Smooth muscle cell (in vitro differentiated cells): Measurements from ENCODE around the gene LMO4. TPM values are rescaled to one million over a fixed set of nuclear protein-coding genes. Genes with fewer than 3 reads are reported as not detected.

Source experiments
- DNase-seq: peaks from one replicate; lab custom pipeline; 2025; ENCODE audit not compliant: unreplicated experiment; lab: John Stamatoyannopoulos, UW
- H2AFZ ChIP-seq: fragments of 200-600 bp; sonication (generic); 2 replicates; pipeline ENCODE4 v1.6.0; 2016; ENCODE audit warnings: antibody characterized with exemption, low read depth, mild to moderate bottlenecking
- H3F3A ChIP-seq: fragments of 200-600 bp; sonication (generic); 2 replicates; pipeline ENCODE4 v1.6.0; 2017; ENCODE audit warnings: antibody characterized with exemption, low read depth
- H3K27ac ChIP-seq: fragments of 200-600 bp; sonication (generic); 2 replicates; pipeline ENCODE4 v1.5.1; 2016; ENCODE audit warnings: low read depth, mild to moderate bottlenecking
- H3K27me3 ChIP-seq: fragments of 200-600 bp; sonication (generic); 2 replicates; pipeline ENCODE4 v1.6.1; 2016; ENCODE audit warnings: low read depth, mild to moderate bottlenecking
- H3K36me3 ChIP-seq: fragments of 200-600 bp; sonication (generic); 2 replicates; pipeline ENCODE4 v1.5.1; 2016; ENCODE audit warnings: low read depth
- H3K4me1 ChIP-seq: fragments of 200-600 bp; sonication (generic); 2 replicates; pipeline ENCODE4 v1.5.1; 2016; ENCODE audit warnings: low read depth
- H3K4me2 ChIP-seq: fragments of 200-600 bp; sonication (generic); 2 replicates; pipeline ENCODE4 v1.6.0; 2016; ENCODE audit warnings: mild to moderate bottlenecking
- H3K4me3 ChIP-seq: fragments of 200-600 bp; sonication (generic); 2 replicates; pipeline ENCODE4 v1.5.1; 2016; ENCODE audit warnings: mild to moderate bottlenecking
- H3K79me2 ChIP-seq: fragments of 200-600 bp; sonication (generic); 2 replicates; pipeline ENCODE4 v1.6.0; 2016; ENCODE audit warnings: low read depth, mild to moderate bottlenecking
- H3K9ac ChIP-seq: fragments of 200-600 bp; sonication (generic); 2 replicates; pipeline ENCODE4 v1.6.0; 2016; ENCODE audit warnings: low read depth
- H3K9me3 ChIP-seq: fragments of 200-600 bp; sonication (generic); replicated peaks from 2 replicates; pipeline ENCODE4 v1.5.1; 2016; ENCODE audit warnings: low read depth
- H4K20me1 ChIP-seq: fragments of 200-600 bp; sonication (generic); 2 replicates; pipeline ENCODE4 v1.6.0; 2016; ENCODE audit warnings: low read depth
- WGBS: methylation state at CpG from one replicate; pipeline ENCODE4 v1.1.7; 2016; ENCODE audit warnings: low lambda C conversion rate; 5-methylcytosine and 5-hydroxymethylcytosine counted together
- polyA plus RNA-seq: library from polyadenylated mRNA; unstranded; fragments of >200 nt; fragmentation: Nextera tagmentation; extraction: Ambion mirVana; gene quantifications from 2 replicates; pipeline ENCODE4 v1.2.1, GENCODE V29; 2016
- total RNA-seq: library from RNA; depleted of rRNA; stranded (reverse); fragments of >200 nt; gene quantifications from 2 replicates; pipeline ENCODE4 v1.2.3, GENCODE V29; 2014
- TF ChIP-seq, protein P1 (sequence below): fragments of 200-600 bp; sonication (generic); IDR thresholded peaks from 2 replicates; pipeline ENCODE4 v1.5.1; 2017; ENCODE audit warnings: borderline replicate concordance, mild to moderate bottlenecking, antibody characterized with exemption; ENCODE audit not compliant: insufficient read depth, poor library complexity, severe bottlenecking

Gene LMO4
- total and polyA plus RNA-seq, 2 experiments from 2014 or later, result 54.2 to 140 TPM

DNA sequence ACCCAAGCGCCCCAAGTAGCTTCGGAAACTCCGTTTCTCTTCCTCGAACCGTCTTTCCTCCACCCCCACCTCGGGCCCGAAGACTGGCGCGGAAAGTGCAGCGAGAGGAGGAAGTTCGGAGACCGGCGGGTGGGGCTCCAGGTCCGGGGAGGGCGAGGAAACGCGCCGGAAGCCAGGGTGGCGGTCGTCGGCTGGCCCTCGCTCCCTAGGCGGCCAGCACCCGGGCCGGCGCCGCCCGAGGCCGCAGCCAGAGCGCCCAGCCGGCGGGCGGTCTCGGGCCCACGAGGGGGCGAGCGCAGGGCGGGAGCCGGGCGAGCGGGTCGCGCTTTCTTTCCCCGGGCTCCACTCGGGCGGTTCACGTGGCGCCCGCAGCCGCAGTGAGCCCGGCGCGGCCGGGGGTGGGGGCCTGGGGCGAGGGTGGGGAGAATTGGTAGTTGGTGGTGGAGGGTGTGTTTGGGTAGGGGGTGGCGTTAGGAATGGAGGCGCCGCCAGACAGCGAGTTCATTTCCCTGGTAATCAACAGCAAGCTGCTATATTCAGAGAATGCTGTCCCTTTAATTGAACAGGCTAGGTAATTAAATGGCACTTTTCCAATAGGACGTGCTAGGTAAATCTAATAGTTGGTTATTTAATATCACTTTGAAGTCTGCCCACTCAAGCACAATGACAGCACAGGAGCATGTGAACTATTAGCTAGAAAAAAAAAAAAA is 6.7 kb downstream of the LMO4 start:
- H3K27ac ChIP-seq, result peak overlapping the region; percentile 74
- peak overlapping the region; percentile 87 for H3K4me2 ChIP-seq
- 2% methylated on average over 36 of the region's 60 CpGs for WGBS
- H4K20me1 ChIP-seq, result peaks cover 81% of the 10 kb centered on the region
- no peak for DNase-seq
- H3K9ac ChIP-seq, result peak overlapping the region; percentile 85
- H3K27me3 ChIP-seq, result no peaks in the 10 kb centered on the region
- peaks cover 91% of the 10 kb centered on the region for H3K79me2 ChIP-seq
- peaks cover 6% of the 10 kb centered on the region for H3F3A ChIP-seq
- no peaks in the 10 kb centered on the region for H3K9me3 ChIP-seq
- peak overlapping the region; percentile 58 for H2AFZ ChIP-seq
- H3K4me1 ChIP-seq, result peaks cover 60% of the 10 kb centered on the region
- H3K36me3 ChIP-seq, result peaks cover 7% of the 10 kb centered on the region
- TF ChIP-seq, protein P1, sequence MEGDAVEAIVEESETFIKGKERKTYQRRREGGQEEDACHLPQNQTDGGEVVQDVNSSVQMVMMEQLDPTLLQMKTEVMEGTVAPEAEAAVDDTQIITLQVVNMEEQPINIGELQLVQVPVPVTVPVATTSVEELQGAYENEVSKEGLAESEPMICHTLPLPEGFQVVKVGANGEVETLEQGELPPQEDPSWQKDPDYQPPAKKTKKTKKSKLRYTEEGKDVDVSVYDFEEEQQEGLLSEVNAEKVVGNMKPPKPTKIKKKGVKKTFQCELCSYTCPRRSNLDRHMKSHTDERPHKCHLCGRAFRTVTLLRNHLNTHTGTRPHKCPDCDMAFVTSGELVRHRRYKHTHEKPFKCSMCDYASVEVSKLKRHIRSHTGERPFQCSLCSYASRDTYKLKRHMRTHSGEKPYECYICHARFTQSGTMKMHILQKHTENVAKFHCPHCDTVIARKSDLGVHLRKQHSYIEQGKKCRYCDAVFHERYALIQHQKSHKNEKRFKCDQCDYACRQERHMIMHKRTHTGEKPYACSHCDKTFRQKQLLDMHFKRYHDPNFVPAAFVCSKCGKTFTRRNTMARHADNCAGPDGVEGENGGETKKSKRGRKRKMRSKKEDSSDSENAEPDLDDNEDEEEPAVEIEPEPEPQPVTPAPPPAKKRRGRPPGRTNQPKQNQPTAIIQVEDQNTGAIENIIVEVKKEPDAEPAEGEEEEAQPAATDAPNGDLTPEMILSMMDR, result peak; percentile 33
- peak overlapping the region; percentile 96 for H3K4me3 ChIP-seq

DNA sequence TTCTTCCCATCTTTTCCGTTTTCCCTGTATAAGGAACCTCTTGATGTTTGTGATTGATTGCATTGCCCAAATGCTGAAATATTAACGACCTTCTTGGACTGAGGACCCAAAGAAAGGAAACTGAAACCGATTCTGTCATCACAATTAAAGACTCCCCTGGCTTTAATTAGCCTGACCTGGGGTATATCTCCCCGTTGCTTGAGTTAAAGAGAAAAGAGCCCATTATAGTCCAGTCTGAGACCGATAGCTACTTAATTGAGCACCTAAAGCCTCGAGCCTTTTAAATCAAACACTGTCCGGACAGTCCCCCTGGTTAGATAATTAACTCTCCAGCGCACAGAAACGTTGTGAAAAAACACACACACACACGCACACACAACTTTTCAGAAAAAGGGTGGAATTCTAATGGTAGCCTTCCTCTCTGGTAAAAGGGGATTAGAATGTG is 8.0 kb downstream of the LMO4 start:
- peaks cover 86% of the 10 kb centered on the region for H3K79me2 ChIP-seq
- H4K20me1 ChIP-seq, result peaks cover 90% of the 10 kb centered on the region
- H3K4me3 ChIP-seq, result peak overlapping the region; percentile 96
- TF ChIP-seq, protein P1, result no peak
- H3K9ac ChIP-seq, result peak overlapping the region; percentile 15
- H3K4me1 ChIP-seq, result peaks cover 60% of the 10 kb centered on the region
- H3K4me2 ChIP-seq, result peak overlapping the region; percentile 87
- peaks cover 6% of the 10 kb centered on the region for H3F3A ChIP-seq
- no peak for DNase-seq
- H3K27ac ChIP-seq, result peak overlapping the region; percentile 74
- H3K27me3 ChIP-seq, result no peaks in the 10 kb centered on the region
- H3K9me3 ChIP-seq, result no peaks in the 10 kb centered on the region
- no peak overlapping the region for H2AFZ ChIP-seq
- H3K36me3 ChIP-seq, result peaks cover 19% of the 10 kb centered on the region
- WGBS, result 55% methylated on average over 10 of the region's 10 CpGs

DNA sequence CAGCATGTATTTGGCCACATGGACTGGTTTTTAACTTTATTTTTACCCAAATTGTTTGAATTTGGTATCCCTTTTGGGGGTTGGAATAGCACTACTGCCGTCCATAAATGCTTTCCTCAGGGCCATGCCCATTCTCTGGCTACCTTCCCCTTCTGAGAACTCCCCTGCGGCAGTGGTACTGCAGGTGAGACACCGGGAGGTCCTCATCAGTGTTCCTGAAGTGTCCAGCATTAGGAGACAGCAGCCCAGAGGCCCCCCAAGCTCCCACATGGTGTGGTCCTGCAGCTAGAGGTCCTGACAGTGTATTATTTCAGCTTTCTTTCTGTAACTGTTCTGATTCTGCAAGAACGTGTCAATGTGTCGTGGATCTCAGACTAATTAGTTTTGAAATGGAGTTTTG is 8.9 kb downstream of the LMO4 start:
- TF ChIP-seq, protein P1, result no peak
- H3K4me1 ChIP-seq, result peaks cover 50% of the 10 kb centered on the region
- no peaks in the 10 kb centered on the region for H3K27me3 ChIP-seq
- peaks cover 6% of the 10 kb centered on the region for H3F3A ChIP-seq
- H3K79me2 ChIP-seq, result peaks cover 84% of the 10 kb centered on the region
- peak overlapping the region; percentile 74 for H3K27ac ChIP-seq
- WGBS, result 90% methylated on average over 5 of the region's 5 CpGs
- H3K36me3 ChIP-seq, result peaks cover 23% of the 10 kb centered on the region
- H3K4me2 ChIP-seq, result peak overlapping the region; percentile 87
- H4K20me1 ChIP-seq, result peaks cover 90% of the 10 kb centered on the region
- DNase-seq, result no peak
- no peaks in the 10 kb centered on the region for H3K9me3 ChIP-seq
- no peak overlapping the region for H3K4me3 ChIP-seq
- H2AFZ ChIP-seq, result no peak overlapping the region
- no peak overlapping the region for H3K9ac ChIP-seq

DNA sequence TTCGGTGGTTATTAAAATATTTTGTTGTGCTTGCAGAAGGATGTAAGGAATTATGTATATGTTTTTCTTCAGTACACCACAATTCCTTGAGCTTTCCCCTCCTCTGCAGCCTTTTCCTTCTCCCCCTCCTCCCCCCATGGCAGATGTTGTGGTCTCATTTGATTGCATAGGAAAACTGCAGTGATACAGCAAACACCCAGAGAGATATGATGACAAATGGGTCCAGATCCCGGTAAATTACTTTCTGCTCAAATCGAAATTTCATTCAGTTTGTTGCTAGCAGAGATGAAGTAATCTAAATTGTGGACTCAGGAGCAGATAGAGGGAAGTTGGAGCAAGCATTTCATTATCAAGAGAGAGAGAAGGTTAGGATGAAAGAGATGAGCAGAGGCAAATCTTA is 9.9 kb downstream of the LMO4 start:
- no peaks in the 10 kb centered on the region for H3K27me3 ChIP-seq
- DNase-seq, result no peak

More for the DNA sequence above, 9.9 kb downstream of the LMO4 start:
- Histone ChIP-seq H2AFZ (no peak overlapping the region), H3K27ac (no peak overlapping the region), H3K9ac (no peak overlapping the region), H3K79me2 (peaks cover 75% of the 10 kb centered on the region), H3K36me3 (peaks cover 31% of the 10 kb centered on the region), H4K20me1 (peaks cover 90% of the 10 kb centered on the region), H3F3A (peaks cover 6% of the 10 kb centered on the region), H3K4me1 (peaks cover 48% of the 10 kb centered on the region), H3K9me3 (no peaks in the 10 kb centered on the region), H3K4me3 (no peak overlapping the region), H3K4me2 (peak overlapping the region; percentile 16)
- WGBS, result 73% methylated on average over 3 of the region's 3 CpGs
- TF ChIP-seq, protein P1, result no peak
